Mesothelial cell of epicardium (in vitro differentiated cells): ENCODE measurements around the gene PASK. TPM values are rescaled to one million over a fixed set of nuclear protein-coding genes. Genes with fewer than 3 reads are reported as not detected.

Source experiments
- DNase-seq, 2 experiments: peaks; one replicate each; pipeline ENCODE4 v3.0.0; 2021; ENCODE audit warnings: low spot score in 2 of 2; ENCODE audit not compliant: unreplicated experiment in 2 of 2
- H3K27ac Mint-ChIP-seq: 2 replicates; pipeline ENCODE4 v1.8.0; 2021; ENCODE audit warnings: mixed read lengths
- H3K27me3 Mint-ChIP-seq: 2 replicates; pipeline ENCODE4 v1.8.0; 2021; ENCODE audit warnings: low read depth, mixed read lengths
- H3K36me3 Mint-ChIP-seq: 2 replicates; pipeline ENCODE4 v1.8.0; 2021; ENCODE audit warnings: mixed read lengths
- H3K4me1 Mint-ChIP-seq: 2 replicates; pipeline ENCODE4 v1.8.0; 2021; ENCODE audit warnings: mixed read lengths
- H3K4me3 Mint-ChIP-seq: 2 replicates; pipeline ENCODE4 v1.8.0; 2021; ENCODE audit warnings: mild to moderate bottlenecking, moderate library complexity, mixed read lengths
- H3K9me3 Mint-ChIP-seq: 2 replicates; pipeline ENCODE4 v1.8.0; 2021; ENCODE audit warnings: mixed read lengths
- CTCF ChIP-seq: fragments of 200-600 bp; sonication (generic); IDR thresholded peaks from one replicate; pipeline ENCODE4 v1.5.0; 2021; ENCODE audit warnings: antibody characterized with exemption; ENCODE audit not compliant: unreplicated experiment
- total RNA-seq: library from RNA; stranded (reverse); gene quantifications from 3 replicates; pipeline ENCODE4 v1.2.1, GENCODE V29; 2021

PASK gene
- total RNA-seq, 1 donor from 2014 or later, result 26.1 TPM

GRCh38 chr2:241189093-241189855 lies 40.0 kb upstream of the PASK start:
- no peak overlapping the region for H3K4me3 Mint-ChIP-seq
- DNase-seq, result no peak
- H3K4me1 Mint-ChIP-seq, result peaks cover 11% of the 10 kb centered on the region
- no peaks in the 10 kb centered on the region for H3K9me3 Mint-ChIP-seq
- no peak for TF ChIP-seq CTCF
- no peaks in the 10 kb centered on the region for H3K36me3 Mint-ChIP-seq
- H3K27me3 Mint-ChIP-seq, result no peaks in the 10 kb centered on the region
- H3K27ac Mint-ChIP-seq, result no peak overlapping the region

GRCh38 chr2:241188361-241189092 lies 39.3 kb upstream of the PASK start, which contains the start of gene ANO7:
Gene ANO7, plus strand, starts transcription at chr2:241188677. Its CDS starts 1,387 bp downstream, at chr2:241190064.
- no peak within 1 kb of the TSS for H3K27ac Mint-ChIP-seq
- TF ChIP-seq CTCF, result no peak
- DNase-seq, result no peak
- H3K9me3 Mint-ChIP-seq, result no peaks in the 10 kb centered on the region
- H3K4me1 Mint-ChIP-seq, result peaks cover 11% of the 10 kb centered on the region
- no peaks in the 10 kb centered on the region for H3K27me3 Mint-ChIP-seq
- H3K36me3 Mint-ChIP-seq, result no peaks in the 10 kb centered on the region
- H3K4me3 Mint-ChIP-seq, result no peak within 1 kb of the TSS

- no peaks in the 10 kb centered on the region for H3K9me3 Mint-ChIP-seq
- peaks cover 11% of the 10 kb centered on the region for H3K4me1 Mint-ChIP-seq
- H3K36me3 Mint-ChIP-seq, result no peaks in the 10 kb centered on the region
- DNase-seq, result no peak
- H3K4me3 Mint-ChIP-seq, result no peak overlapping the region
- no peak for TF ChIP-seq CTCF
- no peak overlapping the region for H3K27ac Mint-ChIP-seq
- H3K27me3 Mint-ChIP-seq, result no peaks in the 10 kb centered on the region
Measured at GRCh38 chr2:241187918-241188234, 38.6 kb upstream of the PASK start.

GRCh38 chr2:241187101-241187917 lies 38.0 kb upstream of the PASK start:
- Mint-ChIP-seq H3K27ac (no peak overlapping the region), H3K4me1 (peaks cover 11% of the 10 kb centered on the region), H3K9me3 (no peaks in the 10 kb centered on the region), H3K27me3 (no peaks in the 10 kb centered on the region), H3K4me3 (no peak overlapping the region), H3K36me3 (no peaks in the 10 kb centered on the region)
- TF ChIP-seq CTCF, result no peak
- no peak for DNase-seq

GRCh38 chr2:241185961-241186360 lies 36.7 kb upstream of the PASK start:
- H3K27me3 Mint-ChIP-seq, result no peaks in the 10 kb centered on the region
- no peak overlapping the region for H3K27ac Mint-ChIP-seq
- H3K4me1 Mint-ChIP-seq, result peaks cover 11% of the 10 kb centered on the region
- TF ChIP-seq CTCF, result no peak
- H3K4me3 Mint-ChIP-seq, result no peak overlapping the region
- no peak for DNase-seq
- H3K36me3 Mint-ChIP-seq, result no peaks in the 10 kb centered on the region
- H3K9me3 Mint-ChIP-seq, result no peaks in the 10 kb centered on the region
